Mucosa of descending colon (tissue), 3 donors: ENCODE data around the gene UBE2M. TPM values are rescaled to one million over a fixed set of nuclear protein-coding genes. Genes with fewer than 3 reads are reported as not detected.
A peak's percentile ranks its signal among the peaks of the same experiment; 100 is the strongest.
"Not testable (repeated sequence)": the region's sequence is repeated elsewhere in the genome, so short reads cannot be mapped to it uniquely, and the experiment has no call there.

Experiments used
- ATAC-seq: fragments of 200-7000 bp; cut with Tn5 transposase; one replicate; pipeline ENCODE4 v1.9.1; 2020; ENCODE audit warnings: mild to moderate bottlenecking, moderate library complexity
- DNase-seq, 3 donors: peaks; one replicate each; pipeline ENCODE4 v3.0.0-alpha.2; 2020
- H3K36me3 ChIP-seq: fragments of 200-600 bp; one replicate; pipeline ENCODE4 v1.8.0; 2021; ENCODE audit warnings: low read depth, mild to moderate bottlenecking
- H3K4me1 ChIP-seq: fragments of 200-600 bp; one replicate; pipeline ENCODE4 v1.8.0; 2021; ENCODE audit warnings: low read depth, mild to moderate bottlenecking
- H3K4me3 ChIP-seq: fragments of 200-600 bp; one replicate; pipeline ENCODE4 v1.8.0; 2021; ENCODE audit warnings: mild to moderate bottlenecking
- H3K9me3 ChIP-seq: fragments of 200-600 bp; one replicate; pipeline ENCODE4 v1.8.0; 2021; ENCODE audit warnings: mild to moderate bottlenecking
- intact Hi-C, 2 donors: fragments of 100-400 bp; cut with DNase I in 1 of 2; cut with micrococcal nuclease in 1 of 2; formaldehyde crosslinking; loops; one replicate each; pipeline versions ENCODE4 v1.11.0 to v1.11.1; 2022; cut with DNase I, micrococcal nuclease
- total RNA-seq, 3 donors: library from RNA; stranded (reverse); fragmentation: NEBNext Ultra II Directional in 2 of 3; extraction: Animal tissue kit (Norgen Biotek cat#: 25700) in 2 of 3; gene quantifications; one replicate each; pipeline versions ENCODE4 v1.2.1 to v1.2.4, GENCODE V29; 2021 to 2023
- TF ChIP-seq, protein P1 (sequence below): fragments of 200-600 bp; IDR thresholded peaks from one replicate; pipeline ENCODE4 v1.8.0; 2022; ENCODE audit warnings: antibody characterized with exemption, mild to moderate bottlenecking
- donor health status: DM: no; HTN: no; CAD: no; lungs with moderate emphysema.
- donor health status: DM: no; HTN: no; CAD: no.
- donor health status: DM: no; HTN: yes; CAD: no.

Gene UBE2M
- total RNA-seq, 3 donors from 2014 or later = 49.4 to 101 (median 66.7) TPM

DNA sequence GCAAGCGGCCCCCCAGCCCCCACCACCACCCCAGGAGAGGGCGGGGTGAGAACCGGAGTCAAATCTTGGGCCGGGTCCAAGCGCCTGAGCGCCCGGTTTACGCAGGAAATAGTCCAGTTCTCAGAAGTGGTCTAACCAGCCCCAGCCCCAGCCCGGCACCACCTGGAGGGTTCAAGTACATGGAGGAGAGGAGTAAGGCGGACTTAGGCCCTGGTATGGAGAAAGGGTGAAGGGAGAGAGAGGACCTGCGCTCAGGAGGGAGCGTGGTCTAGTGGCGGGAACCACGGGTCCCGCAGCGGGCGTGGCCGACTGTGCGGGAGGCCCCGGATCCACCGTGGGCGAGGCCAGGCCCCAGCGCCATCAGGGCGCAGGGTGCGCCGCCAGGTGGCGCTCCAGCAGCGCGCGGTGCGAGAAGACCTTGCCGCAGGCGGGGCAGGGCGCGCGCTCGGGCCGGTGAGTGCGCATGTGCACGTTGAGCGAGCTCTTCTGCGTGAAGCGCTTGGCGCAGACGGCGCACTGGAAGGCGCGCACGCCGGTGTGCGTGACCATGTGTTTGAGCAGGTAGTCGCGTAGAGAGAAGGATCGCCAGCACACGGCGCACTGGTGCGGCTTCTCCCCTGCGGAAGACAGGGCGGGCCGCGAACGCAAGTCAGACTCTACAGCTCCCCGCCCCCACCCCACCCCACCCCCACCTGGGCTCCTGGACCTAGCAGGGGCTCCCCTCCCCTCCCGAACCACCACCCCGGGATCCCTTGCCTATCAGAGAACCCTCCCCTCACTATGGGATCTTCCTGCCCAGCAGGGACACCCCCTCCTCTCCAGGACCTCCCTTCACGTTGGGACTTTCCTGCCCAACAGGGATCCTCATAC is 44.5 kb downstream of the UBE2M start:
- peaks cover 39% of the 10 kb centered on the region for H3K4me1 ChIP-seq
- TF ChIP-seq, protein P1, sequence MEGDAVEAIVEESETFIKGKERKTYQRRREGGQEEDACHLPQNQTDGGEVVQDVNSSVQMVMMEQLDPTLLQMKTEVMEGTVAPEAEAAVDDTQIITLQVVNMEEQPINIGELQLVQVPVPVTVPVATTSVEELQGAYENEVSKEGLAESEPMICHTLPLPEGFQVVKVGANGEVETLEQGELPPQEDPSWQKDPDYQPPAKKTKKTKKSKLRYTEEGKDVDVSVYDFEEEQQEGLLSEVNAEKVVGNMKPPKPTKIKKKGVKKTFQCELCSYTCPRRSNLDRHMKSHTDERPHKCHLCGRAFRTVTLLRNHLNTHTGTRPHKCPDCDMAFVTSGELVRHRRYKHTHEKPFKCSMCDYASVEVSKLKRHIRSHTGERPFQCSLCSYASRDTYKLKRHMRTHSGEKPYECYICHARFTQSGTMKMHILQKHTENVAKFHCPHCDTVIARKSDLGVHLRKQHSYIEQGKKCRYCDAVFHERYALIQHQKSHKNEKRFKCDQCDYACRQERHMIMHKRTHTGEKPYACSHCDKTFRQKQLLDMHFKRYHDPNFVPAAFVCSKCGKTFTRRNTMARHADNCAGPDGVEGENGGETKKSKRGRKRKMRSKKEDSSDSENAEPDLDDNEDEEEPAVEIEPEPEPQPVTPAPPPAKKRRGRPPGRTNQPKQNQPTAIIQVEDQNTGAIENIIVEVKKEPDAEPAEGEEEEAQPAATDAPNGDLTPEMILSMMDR = peak; percentile 97
- DNase-seq = peak; percentile 93 to 95 (median 95)
- intact Hi-C loops = no loop called here
- no peaks in the 10 kb centered on the region for H3K36me3 ChIP-seq
- no peak overlapping the region for H3K4me3 ChIP-seq
- no peaks in the 10 kb centered on the region for H3K9me3 ChIP-seq
- ATAC-seq = peak; percentile 94

DNA sequence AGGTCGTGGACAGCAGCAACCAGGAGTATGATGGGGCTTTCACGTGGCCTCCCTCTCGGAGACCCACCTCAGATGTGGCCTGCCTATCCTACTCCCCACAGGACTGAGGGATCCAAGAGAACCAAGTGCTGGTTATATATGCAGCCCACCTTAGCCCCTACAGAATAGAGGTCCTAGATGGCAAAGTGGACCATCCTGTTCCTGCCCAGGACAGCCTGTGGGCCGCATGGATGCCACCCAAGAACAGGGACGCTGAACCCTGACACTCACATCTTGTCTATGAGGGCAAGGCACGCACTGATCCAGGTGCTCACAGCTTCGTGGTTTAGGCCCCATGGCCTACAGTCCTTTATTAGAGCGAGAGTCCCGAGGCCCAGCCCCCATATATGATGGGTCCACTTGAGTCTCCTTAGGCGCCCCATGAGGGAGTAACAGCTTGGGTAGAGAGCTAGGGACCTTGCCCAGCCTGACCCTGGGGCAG is 45.2 kb downstream of the UBE2M start:
- intact Hi-C loops = no loop called here
- ATAC-seq (no peak), DNase-seq (no peak)
- Histone ChIP-seq H3K9me3 (no peaks in the 10 kb centered on the region), H3K4me1 (peaks cover 34% of the 10 kb centered on the region), H3K36me3 (no peaks in the 10 kb centered on the region), H3K4me3 (no peak overlapping the region)
- TF ChIP-seq, protein P1 = no peak

DNA sequence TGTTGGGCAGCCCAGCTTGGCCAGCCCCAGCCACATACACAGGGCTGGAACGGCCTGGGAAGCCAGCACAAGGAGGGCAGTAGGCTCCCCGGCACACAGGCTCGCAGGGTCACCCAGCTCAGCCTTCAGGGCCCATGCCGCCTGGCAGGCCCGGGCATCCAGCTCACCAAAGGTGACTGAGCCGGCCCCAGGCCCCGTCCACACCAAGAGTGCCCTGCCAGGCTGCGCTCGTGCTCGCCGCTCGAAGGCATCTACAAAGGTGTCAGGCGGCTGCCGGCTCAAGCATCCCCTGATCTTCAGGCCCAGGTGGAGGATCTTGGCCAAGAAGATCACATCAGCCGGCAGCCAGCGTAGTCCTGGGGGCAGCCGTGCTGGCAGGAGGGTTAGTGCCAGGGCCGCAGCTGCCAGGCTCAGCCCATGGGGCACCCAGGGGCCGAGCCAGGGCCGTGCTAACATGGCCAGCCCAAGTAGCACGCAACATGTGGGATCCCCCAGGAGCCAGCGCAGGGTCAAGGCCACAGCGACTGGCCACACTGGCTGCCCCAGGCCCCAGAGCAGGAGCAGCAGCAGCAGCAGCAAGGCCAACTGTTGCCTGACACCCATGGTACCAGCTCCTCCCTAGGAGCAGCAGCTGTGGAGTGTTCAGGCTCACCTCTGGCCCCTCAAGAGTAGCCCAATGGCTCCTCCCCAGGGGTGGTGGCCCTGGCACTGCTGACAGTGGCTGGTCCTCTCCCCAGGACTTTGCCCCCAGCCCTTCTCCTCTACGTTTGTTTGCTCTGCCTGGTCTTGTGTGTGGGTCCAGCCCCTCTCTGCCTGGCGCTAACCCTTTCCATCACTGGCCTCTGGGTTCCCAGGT is 46.8 kb downstream of the UBE2M start, which contains the start of gene SLC27A5:
TSS of gene SLC27A5 (minus strand) at position 640 of the 856 bp plus-strand sequence. CDS start at position 603, 37 bp downstream.
- DNase-seq (peak in 2 of 3 donors; percentile 58 to 62), ATAC-seq (peak; percentile 34)
- Histone ChIP-seq H3K36me3 (no peaks in the 10 kb centered on the region), H3K4me1 (peaks cover 24% of the 10 kb centered on the region), H3K4me3 (no peak within 1 kb of the TSS), H3K9me3 (peaks cover 10% of the 10 kb centered on the region)
- intact Hi-C loops = no loop called here
- TF ChIP-seq, protein P1 = no peak

DNA sequence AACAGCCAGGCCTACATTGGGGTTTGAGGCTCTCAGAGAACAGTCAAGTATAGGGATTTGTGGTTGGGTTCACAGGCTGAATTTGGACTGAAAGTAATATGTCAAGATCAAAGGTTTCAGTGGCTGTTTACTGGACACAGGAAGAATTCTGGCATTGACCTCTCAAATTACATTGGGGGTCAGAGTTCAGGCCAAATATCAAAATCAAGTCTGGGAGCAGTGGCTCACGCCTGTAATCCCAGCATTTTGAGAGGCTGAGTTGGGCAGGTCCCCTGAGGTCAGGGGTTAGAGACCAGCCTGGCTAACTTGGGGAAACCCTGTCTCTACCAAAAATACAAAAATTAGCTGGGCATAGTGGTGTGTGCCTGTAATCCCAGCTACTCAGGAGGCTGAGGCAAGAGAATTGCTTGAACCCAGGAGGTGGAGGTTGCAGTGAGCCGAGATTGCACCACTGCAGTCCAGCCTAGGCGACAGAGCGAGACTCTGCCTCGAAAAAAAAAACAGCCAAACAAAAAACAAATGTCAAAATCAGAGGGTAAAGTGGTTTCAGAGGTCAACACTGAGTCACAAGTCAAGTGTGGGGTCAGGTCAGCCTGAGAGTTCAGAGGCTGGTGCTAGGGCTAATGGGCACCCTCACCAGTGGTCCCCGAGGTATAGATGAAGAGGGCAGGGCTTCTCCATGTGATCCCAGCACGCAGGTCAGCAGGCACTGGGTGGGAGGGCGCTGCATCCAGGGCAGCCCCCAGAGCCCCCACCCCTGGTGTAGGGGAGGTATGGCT is 48.1 kb downstream of the UBE2M start:
- intact Hi-C loops = no loop called here
- DNase-seq = no peak
- H3K4me1 ChIP-seq = peaks cover 24% of the 10 kb centered on the region
- H3K9me3 ChIP-seq = peaks cover 10% of the 10 kb centered on the region
- TF ChIP-seq, protein P1 = no peak
- H3K36me3 ChIP-seq = no peaks in the 10 kb centered on the region
- no peak for ATAC-seq
- H3K4me3 ChIP-seq = no peak overlapping the region

DNA sequence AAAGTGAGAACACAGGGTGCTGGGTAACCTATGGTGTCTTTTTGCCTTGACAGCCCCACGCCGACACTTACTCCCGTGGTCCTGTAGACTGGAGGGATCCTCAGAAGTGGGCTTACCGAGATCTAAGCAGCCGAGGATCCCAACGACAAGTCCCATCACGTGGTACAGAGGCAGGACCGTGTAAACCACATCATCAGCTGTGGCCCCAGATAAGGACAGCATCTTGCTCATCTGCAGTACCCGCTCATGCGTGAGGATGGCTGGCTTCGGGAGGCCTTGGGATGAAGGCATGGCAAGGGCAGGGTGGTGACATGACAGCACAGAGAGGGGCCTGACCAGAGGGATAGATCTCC is 48.7 kb downstream of the UBE2M start:
- no peak for ATAC-seq
- H3K4me3 ChIP-seq = no peak overlapping the region
- TF ChIP-seq, protein P1 = no peak
- peaks cover 10% of the 10 kb centered on the region for H3K9me3 ChIP-seq
- no peaks in the 10 kb centered on the region for H3K36me3 ChIP-seq
- H3K4me1 ChIP-seq = peaks cover 22% of the 10 kb centered on the region
- no peak for DNase-seq
- intact Hi-C loops = no loop called here

DNA sequence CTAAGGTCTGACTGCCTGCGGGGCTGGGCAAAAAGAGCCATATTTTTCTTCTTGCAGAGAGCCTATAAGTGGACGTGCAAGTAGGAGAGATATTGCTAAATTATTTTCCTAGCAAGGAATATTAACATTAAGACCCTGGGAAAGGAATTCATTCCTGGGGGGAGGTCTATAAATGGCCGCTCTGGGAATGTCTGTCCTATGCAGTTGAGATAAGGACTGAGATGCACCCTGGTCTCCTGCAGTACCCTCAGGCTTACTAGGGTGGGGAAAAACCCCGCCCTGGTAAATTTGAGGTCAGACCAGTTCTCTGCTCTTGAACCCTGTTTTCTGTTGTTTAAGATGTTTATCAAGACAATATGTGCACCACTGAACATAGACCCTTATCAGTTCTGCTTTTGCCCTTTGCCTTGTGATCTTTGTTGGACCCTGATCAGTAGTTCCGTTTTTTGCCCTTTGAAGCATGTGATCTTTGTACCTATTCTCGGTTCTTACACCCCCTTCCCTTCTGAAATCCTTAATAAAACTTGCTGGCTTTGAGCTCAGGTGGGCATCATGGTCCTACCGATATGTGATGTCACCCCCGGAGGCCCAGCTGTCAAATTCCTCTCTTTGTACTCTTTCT is 50.7 kb downstream of the UBE2M start:
- intact Hi-C loops, DNase-seq, ATAC-seq, H3K4me3 ChIP-seq, H3K36me3 ChIP-seq: not testable (repeated sequence)
- Histone ChIP-seq H3K9me3 (peaks cover 10% of the 10 kb centered on the region), H3K4me1 (peaks cover 11% of the 10 kb centered on the region)
